ENCODE results near the gene MPND. TPM values are rescaled to one million over a fixed set of nuclear protein-coding genes. Genes with fewer than 3 reads are reported as not detected.

MPND gene
- total RNA-seq, 2 donors from 2014 or later, result 6.2 to 7.3 TPM

DNA sequence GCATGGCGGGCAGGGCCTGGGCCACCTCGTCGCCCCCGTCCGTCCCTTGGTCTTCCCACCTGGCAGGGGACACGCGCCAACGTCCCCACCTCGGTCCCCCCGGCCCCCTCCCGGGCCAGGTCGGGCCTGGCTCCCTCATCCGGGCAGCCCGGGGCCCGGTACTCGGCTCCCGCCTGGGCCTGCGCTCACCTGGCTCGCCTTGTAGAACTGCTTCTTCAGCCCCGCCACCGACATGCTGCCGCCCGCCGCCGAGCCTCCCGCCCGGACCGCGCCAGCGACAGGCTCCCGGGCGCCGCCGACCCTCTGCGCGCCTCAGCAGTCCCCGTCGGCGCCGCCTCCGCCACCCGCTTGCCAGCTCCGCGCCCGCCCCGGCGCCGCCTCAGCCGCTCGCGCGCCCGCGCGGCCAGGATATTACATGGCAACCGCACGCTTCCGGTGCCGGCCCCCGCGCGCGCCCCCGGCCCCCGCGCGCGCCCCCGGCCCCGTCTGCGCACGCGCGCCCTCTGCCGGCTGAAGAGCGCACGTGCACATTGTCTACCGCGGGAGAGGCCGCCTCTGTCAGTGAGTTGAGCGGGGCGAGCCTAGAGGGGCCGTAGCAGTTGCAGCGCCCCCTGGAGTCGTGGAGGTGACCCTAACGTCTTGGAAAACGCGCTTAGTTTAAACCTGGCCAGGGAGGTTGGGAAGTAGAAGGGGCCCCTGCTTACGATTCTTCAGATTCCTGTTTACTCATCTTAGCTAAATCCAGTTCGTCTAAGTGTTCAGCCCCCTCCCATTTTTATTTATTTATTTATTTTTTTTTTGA lies 57.0 kb downstream of the MPND start, which contains the start of gene SH3GL1:
Gene SH3GL1, minus strand, starts transcription at position 413 of the 802 bp plus-strand sequence. Its CDS starts 179 bp downstream, at position 234.
- peaks cover 0 to 57% of the 10 kb centered on the region in 2 donors for H3K4me1 ChIP-seq

DNA sequence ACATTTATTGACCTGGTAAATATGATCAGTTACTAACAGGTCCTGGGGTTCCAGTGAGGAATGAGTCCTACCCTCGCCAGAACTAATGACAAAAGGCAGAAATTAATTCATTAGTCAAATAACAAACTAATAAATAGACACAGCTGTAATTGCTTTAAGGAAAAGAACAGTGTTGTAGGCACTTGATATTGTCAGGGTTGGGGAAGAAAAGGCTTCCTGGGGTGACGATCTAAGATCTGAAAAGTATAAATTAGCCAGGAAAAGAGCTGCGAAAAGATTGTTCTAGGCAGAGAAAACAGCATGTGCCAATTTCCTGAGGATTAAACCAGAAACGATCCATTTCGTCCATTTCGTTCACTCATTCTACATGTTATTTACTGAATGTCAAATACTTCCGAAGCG lies 58.4 kb downstream of the MPND start:
- H3K4me1 ChIP-seq, result peaks cover 0 to 53% of the 10 kb centered on the region in 2 donors

More for the DNA sequence above, 57.0 kb downstream of the MPND start, which contains the start of gene SH3GL1:
- Histone ChIP-seq H3K9me3 (no peaks in the 10 kb centered on the region), H3K27me3 (no peaks in the 10 kb centered on the region), H3K4me3 (peak within 1 kb of the TSS; percentile 97 to 100), H3K36me3 (no peaks in the 10 kb centered on the region), H3K27ac (peak within 1 kb of the TSS; percentile 97 to 98)
- peak; percentile 93 for DNase-seq (ENCODE audit: low spot score)
- TF ChIP-seq, protein P1, sequence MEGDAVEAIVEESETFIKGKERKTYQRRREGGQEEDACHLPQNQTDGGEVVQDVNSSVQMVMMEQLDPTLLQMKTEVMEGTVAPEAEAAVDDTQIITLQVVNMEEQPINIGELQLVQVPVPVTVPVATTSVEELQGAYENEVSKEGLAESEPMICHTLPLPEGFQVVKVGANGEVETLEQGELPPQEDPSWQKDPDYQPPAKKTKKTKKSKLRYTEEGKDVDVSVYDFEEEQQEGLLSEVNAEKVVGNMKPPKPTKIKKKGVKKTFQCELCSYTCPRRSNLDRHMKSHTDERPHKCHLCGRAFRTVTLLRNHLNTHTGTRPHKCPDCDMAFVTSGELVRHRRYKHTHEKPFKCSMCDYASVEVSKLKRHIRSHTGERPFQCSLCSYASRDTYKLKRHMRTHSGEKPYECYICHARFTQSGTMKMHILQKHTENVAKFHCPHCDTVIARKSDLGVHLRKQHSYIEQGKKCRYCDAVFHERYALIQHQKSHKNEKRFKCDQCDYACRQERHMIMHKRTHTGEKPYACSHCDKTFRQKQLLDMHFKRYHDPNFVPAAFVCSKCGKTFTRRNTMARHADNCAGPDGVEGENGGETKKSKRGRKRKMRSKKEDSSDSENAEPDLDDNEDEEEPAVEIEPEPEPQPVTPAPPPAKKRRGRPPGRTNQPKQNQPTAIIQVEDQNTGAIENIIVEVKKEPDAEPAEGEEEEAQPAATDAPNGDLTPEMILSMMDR (IDR thresholded peaks at IDR 0.05), result peak; percentile 91 to 95

DNA sequence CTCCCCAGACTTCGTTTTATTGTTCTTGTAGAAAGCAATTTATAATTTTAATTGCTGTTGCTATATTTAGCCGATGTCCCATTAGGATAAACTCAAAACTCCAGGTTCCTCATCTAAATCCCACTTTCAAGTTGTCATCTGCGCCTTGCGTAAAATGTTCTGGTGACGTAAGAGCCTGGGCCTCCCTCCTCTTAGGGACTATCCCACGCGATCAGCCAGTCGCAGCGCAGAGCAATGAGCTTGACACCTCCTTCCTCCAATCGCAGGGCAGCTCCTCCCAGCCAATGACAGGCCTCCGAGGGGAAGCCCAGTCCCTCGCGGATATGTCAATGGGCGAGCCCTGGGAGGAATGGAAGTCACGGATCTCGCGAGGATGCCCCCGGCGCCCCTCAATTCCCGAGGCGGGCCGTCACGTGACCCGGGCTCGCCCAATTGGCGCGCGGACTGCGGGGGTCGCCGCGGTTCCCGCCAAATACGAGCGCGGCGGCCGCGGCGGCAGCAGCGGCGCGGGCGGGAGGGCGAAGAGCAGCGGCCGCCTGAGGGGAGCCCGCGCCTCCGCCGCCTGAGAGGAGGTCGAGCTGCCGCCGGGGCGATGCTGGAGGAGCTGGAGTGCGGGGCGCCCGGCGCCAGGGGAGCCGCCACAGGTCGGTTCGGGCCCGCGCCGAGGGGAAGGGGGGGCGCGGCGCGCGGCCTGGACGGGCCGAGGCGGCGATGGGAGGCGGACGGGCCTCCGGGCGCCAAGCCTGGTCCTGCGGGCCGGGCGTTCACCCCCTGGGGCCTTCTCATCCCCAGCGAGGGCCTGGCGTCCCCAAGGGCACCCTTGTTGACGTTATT lies 59.0 kb downstream of the MPND start, which contains the start of gene CHAF1A:
Gene CHAF1A, plus strand, starts transcription at position 470 of the 834 bp plus-strand sequence. Its CDS starts 123 bp downstream, at position 593.
- peak; percentile 100 for DNase-seq (ENCODE audit: low spot score)
- Histone ChIP-seq H3K27ac (peak within 1 kb of the TSS; percentile 96 to 97), H3K4me1 (peaks cover 0 to 47% of the 10 kb centered on the region in 2 donors), H3K9me3 (no peaks in the 10 kb centered on the region), H3K27me3 (no peaks in the 10 kb centered on the region), H3K36me3 (no peaks in the 10 kb centered on the region), H3K4me3 (peak within 1 kb of the TSS; percentile 63 to 91)
- TF ChIP-seq, protein P1 (IDR thresholded peaks at IDR 0.05), result no peak

More for the DNA sequence above, 58.4 kb downstream of the MPND start:
- Histone ChIP-seq H3K27ac (peak overlapping the region; percentile 96 to 97), H3K27me3 (no peaks in the 10 kb centered on the region), H3K36me3 (no peaks in the 10 kb centered on the region), H3K9me3 (no peaks in the 10 kb centered on the region), H3K4me3 (peak overlapping the region; percentile 31 to 91)
- DNase-seq (ENCODE audit: low spot score), result no peak
- TF ChIP-seq, protein P1 (IDR thresholded peaks at IDR 0.05), result no peak

DNA sequence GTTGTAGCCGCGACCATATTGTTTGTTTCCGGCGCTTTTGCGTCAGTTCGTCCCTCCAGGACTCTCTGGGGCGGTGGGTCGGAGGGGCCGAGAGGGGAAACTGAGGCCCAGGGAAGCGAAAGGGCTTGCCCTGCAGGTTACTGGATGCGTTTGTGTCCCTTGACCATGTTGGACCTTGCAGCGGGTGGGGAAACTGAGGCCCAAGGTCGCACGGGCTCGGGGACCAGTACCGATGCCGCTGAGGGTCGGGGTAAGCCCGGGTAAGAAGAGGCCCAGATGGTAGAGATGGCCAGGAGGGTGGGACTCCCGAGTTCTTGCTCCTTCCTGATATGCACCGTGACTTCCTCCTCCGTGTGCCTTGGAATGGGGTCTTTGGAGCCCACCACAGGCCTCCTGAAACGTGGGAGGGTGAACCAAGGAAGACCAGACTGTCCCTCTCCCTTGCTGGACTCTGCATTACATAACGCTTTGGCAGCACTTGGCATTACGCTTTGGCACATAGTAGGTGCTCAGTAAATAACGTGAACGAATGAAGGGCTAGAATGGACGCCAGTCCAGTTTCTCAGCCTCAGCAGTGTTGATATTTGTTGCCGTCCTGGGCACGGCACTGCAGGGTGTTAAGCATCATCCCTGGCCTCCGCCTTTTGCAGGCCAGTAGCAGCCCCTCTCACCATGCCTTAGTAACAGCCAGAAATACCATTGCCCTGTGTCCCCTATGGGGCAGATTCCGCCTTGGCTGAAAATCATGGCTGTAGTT lies 59.8 kb downstream of the MPND start:
- DNase-seq (ENCODE audit: low spot score), result no peak
- Histone ChIP-seq H3K27ac (peak overlapping the region; percentile 53 to 97), H3K27me3 (no peaks in the 10 kb centered on the region), H3K36me3 (no peaks in the 10 kb centered on the region), H3K9me3 (no peaks in the 10 kb centered on the region), H3K4me1 (peaks cover 0 to 39% of the 10 kb centered on the region in 2 donors), H3K4me3 (peak overlapping the region; percentile 63 to 91)
- TF ChIP-seq, protein P1 (IDR thresholded peaks at IDR 0.05), result no peak

DNA sequence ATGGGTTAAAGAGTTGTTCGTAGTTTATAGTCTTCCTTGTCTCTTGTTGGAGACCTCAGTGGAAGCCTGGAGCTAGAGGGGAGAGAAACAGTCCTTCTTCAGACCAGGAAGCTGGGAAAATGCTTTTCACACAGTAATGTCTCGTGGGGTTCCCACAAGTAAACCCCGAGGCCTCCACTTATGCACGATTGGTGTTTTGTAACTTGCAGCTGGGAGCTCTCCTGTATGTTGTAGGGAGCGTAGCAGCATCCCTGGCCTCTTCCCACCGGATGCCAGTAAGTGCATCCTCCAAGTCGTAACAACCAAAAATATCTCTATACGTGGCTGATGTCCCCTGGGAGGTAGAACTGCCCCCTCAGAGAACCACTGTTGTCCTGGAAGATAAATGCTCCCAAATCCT lies 62.6 kb downstream of the MPND start:
- H3K27me3 ChIP-seq, result no peaks in the 10 kb centered on the region
- no peaks in the 10 kb centered on the region for H3K9me3 ChIP-seq

More for the DNA sequence above, 62.6 kb downstream of the MPND start:
- H3K36me3 ChIP-seq, result peaks cover 4% of the 10 kb centered on the region
- peaks cover 0 to 21% of the 10 kb centered on the region in 2 donors for H3K4me1 ChIP-seq
- TF ChIP-seq, protein P1 (IDR thresholded peaks at IDR 0.05), result no peak
- no peak for DNase-seq (ENCODE audit: low spot score)
- H3K27ac ChIP-seq, result no peak overlapping the region
- H3K4me3 ChIP-seq, result no peak overlapping the region

Measured in right atrium auricular region (tissue), 2 donors.